ENCODE measurements around the gene KIAA1671.
A peak's percentile ranks its signal among the peaks of the same experiment; 100 is the strongest.
"Not testable (repeated sequence)": the region's sequence is repeated elsewhere in the genome, so short reads cannot be mapped to it uniquely, and the experiment has no call there.

The KIAA1671 gene

GRCh38 chr22:25177226-25177625 is 224.7 kb downstream of the KIAA1671 start:
- no peak for DNase-seq

DNA sequence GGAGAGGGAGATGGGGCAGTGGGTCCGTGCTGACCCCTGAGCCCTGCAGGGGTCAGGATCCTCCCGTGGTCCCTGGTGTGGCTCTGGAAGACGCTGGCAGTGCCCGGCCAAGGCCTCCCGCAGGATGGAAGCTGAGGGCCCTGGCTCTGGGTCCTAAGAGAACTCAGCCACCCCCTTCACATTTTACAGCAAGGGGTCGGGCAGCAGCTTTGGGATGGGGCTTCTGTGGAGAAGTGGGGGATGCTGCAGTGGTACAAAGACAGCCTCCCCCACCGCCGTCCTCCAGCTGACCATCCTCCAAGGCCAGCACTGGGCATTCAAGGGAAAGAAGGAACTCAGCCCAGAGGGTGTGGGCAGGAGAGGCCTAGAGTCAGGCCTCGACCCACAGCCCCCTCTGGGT is 225.4 kb downstream of the KIAA1671 start:
- DNase-seq, result no peak

GRCh38 chr22:25178348-25178747 is 225.8 kb downstream of the KIAA1671 start:
- DNase-seq, result not testable (repeated sequence)

- not testable (repeated sequence) for DNase-seq
Measured at GRCh38 chr22:25178869-25179631, 226.5 kb downstream of the KIAA1671 start.

DNA sequence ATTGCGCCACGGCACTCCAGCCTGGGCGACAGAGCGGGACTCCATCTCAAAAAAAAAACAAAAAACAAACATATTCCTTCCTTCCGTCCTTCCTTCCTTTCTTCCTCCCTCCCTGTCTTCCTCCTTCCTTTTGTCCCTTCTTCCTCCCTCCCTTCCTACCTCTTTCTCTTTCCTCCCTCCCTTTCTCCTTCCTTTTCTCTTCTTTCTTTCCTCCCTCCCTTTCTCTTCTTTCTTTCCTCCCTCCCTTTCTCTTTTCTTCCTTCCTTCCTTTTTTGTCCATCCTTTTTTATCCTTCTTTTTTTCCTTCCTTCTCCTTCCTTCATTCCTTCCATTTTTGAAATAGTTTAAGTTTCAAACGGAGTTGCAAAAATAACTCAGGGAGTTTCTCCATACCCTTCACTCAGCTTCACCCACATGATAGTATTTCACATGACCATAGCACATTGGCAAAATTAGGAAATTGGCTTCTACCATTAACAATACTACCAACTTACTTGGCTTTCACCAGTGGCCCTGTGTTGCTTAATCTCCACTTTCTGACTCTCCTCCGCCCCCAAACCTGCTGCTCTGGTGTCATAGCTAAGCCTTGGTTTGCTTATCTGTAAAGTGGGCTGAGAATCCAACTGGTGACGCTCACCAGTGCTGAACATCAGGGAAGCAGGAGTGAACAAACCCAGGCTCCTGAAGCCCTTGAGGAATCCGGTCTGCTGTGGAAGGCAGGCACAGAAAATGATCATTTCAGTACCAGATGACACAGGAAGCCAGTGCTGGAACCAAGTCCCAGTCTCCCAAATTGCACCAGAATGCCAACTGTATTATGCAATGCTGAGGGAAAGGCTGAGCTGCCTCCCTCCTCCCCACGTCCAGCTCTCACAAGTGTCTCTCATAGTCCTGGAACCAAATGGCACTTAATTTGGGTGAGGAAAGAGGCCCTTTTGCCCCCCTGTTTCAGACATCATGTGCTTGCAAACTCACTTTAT is 229.9 kb downstream of the KIAA1671 start:
- DNase-seq, result no peak

GRCh38 chr22:25183949-25184619 is 231.6 kb downstream of the KIAA1671 start:
- no peak for DNase-seq

GRCh38 chr22:25186140-25186539 is 233.6 kb downstream of the KIAA1671 start:
- DNase-seq, result no peak

GRCh38 chr22:25187469-25187868 is 235.0 kb downstream of the KIAA1671 start:
- DNase-seq, result no peak

GRCh38 chr22:25192406-25192805 is 239.9 kb downstream of the KIAA1671 start:
- no peak for DNase-seq

DNA sequence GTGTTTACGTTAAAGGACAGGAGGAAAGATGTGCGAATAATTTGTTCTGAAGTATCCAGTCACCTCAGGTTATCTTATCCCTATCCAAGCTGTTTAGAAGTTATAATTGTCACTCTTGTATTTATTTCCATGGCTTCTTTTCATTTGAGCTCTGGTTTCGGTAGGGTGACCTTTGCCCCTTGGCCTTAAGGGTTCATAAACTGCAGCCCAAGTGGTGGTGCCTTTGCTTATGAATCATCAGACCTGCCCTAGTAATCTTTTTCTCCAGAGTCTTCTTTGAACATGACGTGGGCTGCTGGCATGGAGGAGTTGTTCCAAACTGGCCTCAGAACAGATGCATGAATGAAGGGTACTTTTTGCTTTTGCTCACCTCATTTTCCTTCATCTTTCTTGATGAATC is 240.6 kb downstream of the KIAA1671 start:
- no peak for DNase-seq

GRCh38 chr22:25193548-25193947 is 241.0 kb downstream of the KIAA1671 start:
- DNase-seq, result no peak

DNA sequence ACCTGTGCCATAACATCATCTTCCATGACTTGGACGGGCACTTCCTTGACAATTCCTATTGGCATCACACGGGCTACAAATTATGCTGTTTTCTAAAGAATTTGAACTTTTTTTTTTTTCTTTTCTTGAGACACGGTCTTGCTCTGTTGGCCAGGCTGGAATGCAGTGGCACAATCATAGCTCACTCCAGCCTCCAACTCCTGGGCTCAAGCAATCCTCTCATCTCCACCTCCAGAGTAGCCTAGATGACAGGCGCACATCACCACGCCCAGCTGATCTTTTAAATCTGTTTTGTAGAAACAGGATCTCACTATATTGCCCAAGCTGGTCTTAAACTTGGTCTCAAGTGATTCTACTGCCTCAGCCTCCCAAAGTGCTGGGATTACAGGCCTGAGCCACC is 243.8 kb downstream of the KIAA1671 start:
- DNase-seq, result no peak

DNA sequence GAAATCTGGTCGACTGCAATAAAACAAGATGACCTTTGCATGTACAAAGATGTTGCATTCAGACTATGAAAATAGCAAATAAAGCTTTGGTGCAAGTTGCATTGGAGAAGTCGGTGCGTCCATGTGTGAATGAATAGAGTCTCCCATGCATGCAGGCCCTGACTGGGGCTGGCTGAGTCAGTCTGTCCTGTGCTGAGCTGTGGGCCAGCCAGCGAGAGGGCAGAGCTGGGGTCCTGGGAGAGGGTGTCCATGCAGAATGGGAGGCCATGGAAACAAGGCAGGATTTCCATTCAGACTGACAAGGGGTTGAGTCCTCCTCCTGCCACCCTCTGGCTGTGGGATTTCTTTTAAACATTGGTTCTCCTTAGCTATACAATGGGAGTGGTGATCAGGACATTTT is 244.8 kb downstream of the KIAA1671 start:
- no peak for DNase-seq

DNA sequence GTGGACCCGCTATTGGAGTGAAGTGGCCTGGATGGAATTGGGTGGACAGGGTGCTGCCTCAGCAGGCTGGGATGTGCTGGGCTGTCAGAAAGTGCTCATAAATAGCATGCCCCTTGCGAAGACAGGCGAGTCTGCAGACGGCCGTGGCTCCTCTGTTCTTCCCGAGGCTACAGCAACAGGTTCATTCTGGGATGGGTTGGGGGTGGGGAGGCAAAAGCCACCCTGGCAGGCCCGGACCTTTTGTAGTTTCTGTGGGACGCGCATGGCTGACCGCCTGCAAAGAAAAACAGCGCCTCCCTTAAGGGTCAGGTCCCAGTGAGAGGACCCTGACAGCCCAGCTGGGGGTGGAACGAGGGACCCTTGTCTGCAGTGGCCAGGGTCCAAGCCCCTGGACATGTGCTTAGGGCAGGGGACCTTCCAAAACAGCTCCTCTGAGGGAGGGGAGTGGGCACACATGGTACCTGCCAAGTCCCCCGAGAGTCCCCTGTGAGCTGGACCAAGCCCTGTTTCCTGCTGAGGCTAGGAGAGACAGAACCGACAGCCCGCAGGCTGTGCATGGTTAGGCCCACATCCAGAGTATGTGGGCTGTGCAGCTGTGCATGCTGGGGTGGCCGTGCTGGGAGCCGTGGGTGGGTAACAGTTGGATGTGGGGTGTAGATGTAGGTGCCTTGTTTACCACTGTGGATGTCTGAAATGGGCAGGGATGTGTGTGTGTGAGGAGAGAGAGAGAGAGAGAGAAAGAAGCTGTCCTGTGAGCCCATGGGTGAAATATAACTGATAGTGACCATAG is 247.4 kb downstream of the KIAA1671 start, which contains the start of gene CRYBB3:
TSS of gene CRYBB3 (plus strand) at position 128 of the 790 bp plus-strand sequence. CDS start 1,539 bp downstream, outside the sequence.
- DNase-seq, result peak; percentile 43

- DNase-seq, result no peak
Measured at GRCh38 chr22:25200967-25201366, 248.5 kb downstream of the KIAA1671 start.

- no peak for DNase-seq
Measured at GRCh38 chr22:25201557-25202273, 249.2 kb downstream of the KIAA1671 start.

GRCh38 chr22:25202290-25202921 is 249.9 kb downstream of the KIAA1671 start:
- DNase-seq, result peak; percentile 80

- no peak for DNase-seq
Measured at GRCh38 chr22:25203082-25203481, 250.6 kb downstream of the KIAA1671 start.

DNA sequence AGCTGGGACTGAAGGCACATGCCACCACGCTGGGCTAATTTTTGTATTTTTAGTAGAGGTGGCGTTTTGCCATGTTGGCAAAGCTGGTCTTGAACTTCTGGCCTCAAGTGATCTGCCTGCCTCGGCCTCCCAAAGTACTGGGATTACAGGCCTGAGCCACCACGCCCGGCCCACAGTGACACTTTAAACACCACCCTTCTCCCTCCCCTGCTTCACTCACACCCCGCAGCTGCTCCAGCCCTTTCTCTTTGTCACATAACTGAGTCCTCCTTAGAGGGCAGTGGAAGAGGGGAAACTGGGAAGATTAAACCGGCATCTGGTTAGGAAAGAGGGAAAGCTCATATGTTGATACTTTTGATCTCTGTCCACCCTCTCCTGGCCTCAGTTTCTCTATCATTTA is 252.0 kb downstream of the KIAA1671 start:
- not testable (repeated sequence) for DNase-seq

GRCh38 chr22:25205847-25206246 is 253.3 kb downstream of the KIAA1671 start:
- DNase-seq, result no peak

DNA sequence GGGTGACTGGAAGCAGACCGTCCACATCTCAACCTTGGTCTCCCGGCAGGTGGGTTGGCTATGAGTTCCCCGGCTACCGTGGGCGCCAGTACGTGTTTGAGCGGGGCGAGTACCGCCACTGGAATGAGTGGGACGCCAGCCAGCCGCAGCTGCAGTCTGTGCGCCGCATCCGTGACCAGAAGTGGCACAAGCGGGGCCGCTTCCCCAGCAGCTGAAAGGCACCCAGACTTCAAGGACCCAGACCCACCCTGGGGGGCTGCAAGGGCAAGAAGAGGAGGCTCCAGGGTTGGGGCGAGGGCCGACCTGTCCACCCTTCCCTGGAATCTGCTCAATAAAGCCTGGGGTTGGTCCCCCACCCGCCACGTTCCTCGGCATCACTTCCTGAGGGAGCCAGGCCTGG is 254.5 kb downstream of the KIAA1671 start:
- no peak for DNase-seq

Measured in retina (tissue), 1 donor.